HEK293T (cell line): ENCODE results near the gene YY1.

Experiments used
- FOXA1 ChIP-seq: fragments of 450-650 bp; IDR thresholded peaks from 2 replicates; pipeline ENCODE4 v1.6.1; 2016; ENCODE audit warnings: mild to moderate bottlenecking
- FOXK2 ChIP-seq: fragments of 450-650 bp; IDR thresholded peaks from 2 replicates; pipeline ENCODE4 v1.6.1; 2016; ENCODE audit warnings: mild to moderate bottlenecking
- FOXM1 ChIP-seq: fragments of 450-650 bp; IDR thresholded peaks from 2 replicates; pipeline ENCODE4 v1.6.1; 2017; ENCODE audit warnings: mild to moderate bottlenecking, borderline replicate concordance
- SP1 ChIP-seq: fragments of 450-650 bp; IDR thresholded peaks from 2 replicates; pipeline ENCODE4 v1.6.1; 2017

GRCh38 chr14:100306101-100306997 lies 67.4 kb downstream of the YY1 start, which contains the start of gene SLC25A29:
- TF ChIP-seq FOXA1: no peak
- no peak for TF ChIP-seq FOXK2
- TF ChIP-seq SP1: no peak
- TF ChIP-seq FOXM1: 0 out of 2 replicates have a peak, but pooled peaks have one; percentile 10
